NOMO-1 treated with dmso at 0.1 percent for 144 hours (cell line): ENCODE results near the gene PICALM.
"Not testable (repeated sequence)": the region's sequence is repeated elsewhere in the genome, so short reads cannot be mapped to it uniquely, and the experiment has no call there.

ENCODE experiments used
- DNase-seq: peaks from one replicate; lab custom pipeline; 2025; ENCODE audit not compliant: unreplicated experiment; lab: John Stamatoyannopoulos, UW

PICALM gene

GRCh38 chr11:85989746-85990145, 79.1 kb downstream of the PICALM start:
- no peak for DNase-seq

- DNase-seq = no peak
Observed at GRCh38 chr11:85988780-85989179, 80.1 kb downstream of the PICALM start.

- no peak for DNase-seq
Observed at GRCh38 chr11:85977751-85978160, 91.1 kb downstream of the PICALM start.

GRCh38 chr11:85976525-85976924, 92.4 kb downstream of the PICALM start:
- no peak for DNase-seq

GRCh38 chr11:85974122-85974521, 94.8 kb downstream of the PICALM start:
- DNase-seq = no peak

- no peak for DNase-seq
Observed at GRCh38 chr11:85970593-85970992, 98.3 kb downstream of the PICALM start.

GRCh38 chr11:85967457-85967856, 101.4 kb downstream of the PICALM start:
- DNase-seq = no peak

- no peak for DNase-seq
Observed at GRCh38 chr11:85965202-85965601, 103.7 kb downstream of the PICALM start.

GRCh38 chr11:85961930-85962363, 106.9 kb downstream of the PICALM start:
- DNase-seq = no peak

GRCh38 chr11:85961130-85961529, 107.8 kb downstream of the PICALM start:
- DNase-seq = no peak

GRCh38 chr11:85960678-85961077, 108.2 kb downstream of the PICALM start:
- no peak for DNase-seq

GRCh38 chr11:85955531-85955930, 113.4 kb downstream of the PICALM start:
- no peak for DNase-seq

- DNase-seq = no peak
Observed at GRCh38 chr11:85953491-85954143, 115.3 kb downstream of the PICALM start.

GRCh38 chr11:85952108-85952485, 116.8 kb downstream of the PICALM start:
- not testable (repeated sequence) for DNase-seq

- DNase-seq = no peak
Observed at GRCh38 chr11:85951428-85952107, 117.3 kb downstream of the PICALM start.

- DNase-seq = no peak
Observed at GRCh38 chr11:85951049-85951405, 117.9 kb downstream of the PICALM start.

GRCh38 chr11:85950317-85951048, 118.4 kb downstream of the PICALM start:
- DNase-seq = no peak

GRCh38 chr11:85949798-85950197, 119.1 kb downstream of the PICALM start:
- DNase-seq = no peak

- DNase-seq = no peak
Observed at GRCh38 chr11:85948884-85949283, 120.0 kb downstream of the PICALM start.

- peak; percentile 24 for DNase-seq
Observed at GRCh38 chr11:85947431-85948272, 121.2 kb downstream of the PICALM start.

- no peak for DNase-seq
Observed at GRCh38 chr11:85946221-85946620, 122.7 kb downstream of the PICALM start.
